Prostate gland (tissue), 2 donors: ENCODE data around the gene CLASP1.

ENCODE experiments used
- CTCF ChIP-seq, 4 experiments: fragments of 200-600 bp in 2 of 4; fragments of 450-650 bp in 2 of 4; sonication (generic) in 2 of 4; IDR thresholded peaks; 1 replicate in 3 of 4; 2 replicates in 1 of 4; pipeline ENCODE4 v1.5.1; 2016 to 2019; ENCODE audit warnings: antibody characterized with exemption in 4 of 4, mild to moderate bottlenecking in 2 of 4, moderate library complexity in 2 of 4
- POLR2A ChIP-seq: fragments of 450-650 bp; IDR thresholded peaks from one replicate; pipeline ENCODE4 v1.6.1; 2016; ENCODE audit warnings: antibody characterized with exemption, mild to moderate bottlenecking

GRCh38 chr2:121303531-121304263 is 345.6 kb downstream of the CLASP1 start:
- TF ChIP-seq POLR2A, result no peak
- TF ChIP-seq CTCF (IDR thresholded peaks at IDR 0.05), result no peak
